Fibroblast of villous mesenchyme (primary cell): ENCODE measurements around the gene RPL10A. TPM values are rescaled to one million over a fixed set of nuclear protein-coding genes. Genes with fewer than 3 reads are reported as not detected.
A peak's percentile ranks its signal among the peaks of the same experiment; 100 is the strongest.

Experiments
- DNase-seq: peaks from one replicate; pipeline ENCODE4 v3.0.0-alpha.2; 2010; ENCODE audit warnings: low read depth
- H3K4me3 ChIP-seq: 2 replicates; pipeline ENCODE4 v1.5.1; 2011; ENCODE audit warnings: low read depth, mild to moderate bottlenecking, low read length
- total RNA-seq: library from RNA; depleted of rRNA; stranded (reverse); fragments of >200 nt; gene quantifications from 2 replicates; pipeline ENCODE4 v1.2.3, GENCODE V29; 2012
- TF ChIP-seq, protein P1 (sequence below): IDR thresholded peaks from 2 replicates; pipeline ENCODE4 v1.5.1; 2012; ENCODE audit warnings: low read depth, mild to moderate bottlenecking, low read length; ENCODE audit not compliant: insufficient read depth

RPL10A gene
- total RNA-seq, 1 donor: 1,513 TPM

DNA sequence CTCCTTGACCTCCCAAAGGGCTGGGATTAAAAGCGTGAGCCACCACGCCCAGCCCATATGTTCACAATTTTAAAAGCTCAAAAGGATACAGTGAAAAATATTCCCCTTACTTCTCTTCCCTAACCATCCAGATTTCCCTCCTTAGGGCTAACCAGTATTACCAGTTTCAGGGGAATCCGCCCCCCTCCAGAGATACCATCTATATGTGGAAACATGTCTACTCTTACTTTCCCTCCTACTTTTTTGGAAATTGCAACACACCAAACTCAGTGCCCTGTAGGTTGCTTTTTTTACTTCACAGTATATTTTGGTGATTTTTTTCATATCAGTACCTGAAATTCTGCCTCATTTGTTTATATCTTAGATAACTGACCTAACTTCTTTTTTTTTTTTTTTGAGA lies 6.9 kb upstream of the RPL10A start:
- DNase-seq: no peak
- H3K4me3 ChIP-seq: no peak overlapping the region
- TF ChIP-seq, protein P1, sequence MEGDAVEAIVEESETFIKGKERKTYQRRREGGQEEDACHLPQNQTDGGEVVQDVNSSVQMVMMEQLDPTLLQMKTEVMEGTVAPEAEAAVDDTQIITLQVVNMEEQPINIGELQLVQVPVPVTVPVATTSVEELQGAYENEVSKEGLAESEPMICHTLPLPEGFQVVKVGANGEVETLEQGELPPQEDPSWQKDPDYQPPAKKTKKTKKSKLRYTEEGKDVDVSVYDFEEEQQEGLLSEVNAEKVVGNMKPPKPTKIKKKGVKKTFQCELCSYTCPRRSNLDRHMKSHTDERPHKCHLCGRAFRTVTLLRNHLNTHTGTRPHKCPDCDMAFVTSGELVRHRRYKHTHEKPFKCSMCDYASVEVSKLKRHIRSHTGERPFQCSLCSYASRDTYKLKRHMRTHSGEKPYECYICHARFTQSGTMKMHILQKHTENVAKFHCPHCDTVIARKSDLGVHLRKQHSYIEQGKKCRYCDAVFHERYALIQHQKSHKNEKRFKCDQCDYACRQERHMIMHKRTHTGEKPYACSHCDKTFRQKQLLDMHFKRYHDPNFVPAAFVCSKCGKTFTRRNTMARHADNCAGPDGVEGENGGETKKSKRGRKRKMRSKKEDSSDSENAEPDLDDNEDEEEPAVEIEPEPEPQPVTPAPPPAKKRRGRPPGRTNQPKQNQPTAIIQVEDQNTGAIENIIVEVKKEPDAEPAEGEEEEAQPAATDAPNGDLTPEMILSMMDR: no peak

DNA sequence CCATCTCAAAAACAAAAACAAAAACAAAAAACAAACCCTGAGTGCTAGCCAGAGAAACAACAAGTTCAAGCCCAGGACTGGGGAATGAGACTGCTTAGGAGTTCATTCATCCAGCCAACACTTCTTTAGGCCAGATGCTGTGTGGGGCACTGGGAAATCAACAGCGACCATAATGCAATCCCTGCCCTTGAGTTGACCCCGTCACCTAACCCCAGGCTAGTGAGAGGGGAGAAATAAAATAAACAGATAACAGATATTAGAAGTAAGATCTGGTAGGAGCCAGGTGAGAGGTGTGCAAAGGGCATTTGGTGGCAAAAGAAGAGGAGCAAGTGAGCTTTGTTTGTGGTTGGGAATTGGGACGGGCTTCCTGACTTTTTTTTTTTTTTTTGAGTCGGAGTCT lies 4.9 kb upstream of the RPL10A start:
- DNase-seq: no peak
- no peak overlapping the region for H3K4me3 ChIP-seq
- TF ChIP-seq, protein P1: no peak

DNA sequence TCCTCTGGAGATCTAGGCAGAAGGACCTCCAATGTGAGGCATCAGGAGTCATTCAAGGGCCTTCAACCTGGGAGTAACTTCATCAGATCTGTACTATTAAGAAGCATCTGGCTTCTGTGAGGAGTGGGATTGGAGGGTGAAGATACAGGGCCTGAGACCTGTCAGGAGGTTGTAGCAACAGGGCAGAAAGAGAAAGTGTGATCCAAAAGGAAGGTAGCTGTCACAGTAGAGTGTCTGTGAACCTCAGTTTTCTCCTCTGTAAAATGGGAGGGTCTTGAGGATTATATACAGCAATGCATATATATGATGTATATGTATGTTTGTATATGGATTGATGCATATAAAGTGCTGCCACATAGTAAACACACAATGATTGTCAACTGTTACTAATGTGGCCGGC lies 2.6 kb upstream of the RPL10A start:
- TF ChIP-seq, protein P1: no peak
- no peak for DNase-seq
- H3K4me3 ChIP-seq: no peak overlapping the region

DNA sequence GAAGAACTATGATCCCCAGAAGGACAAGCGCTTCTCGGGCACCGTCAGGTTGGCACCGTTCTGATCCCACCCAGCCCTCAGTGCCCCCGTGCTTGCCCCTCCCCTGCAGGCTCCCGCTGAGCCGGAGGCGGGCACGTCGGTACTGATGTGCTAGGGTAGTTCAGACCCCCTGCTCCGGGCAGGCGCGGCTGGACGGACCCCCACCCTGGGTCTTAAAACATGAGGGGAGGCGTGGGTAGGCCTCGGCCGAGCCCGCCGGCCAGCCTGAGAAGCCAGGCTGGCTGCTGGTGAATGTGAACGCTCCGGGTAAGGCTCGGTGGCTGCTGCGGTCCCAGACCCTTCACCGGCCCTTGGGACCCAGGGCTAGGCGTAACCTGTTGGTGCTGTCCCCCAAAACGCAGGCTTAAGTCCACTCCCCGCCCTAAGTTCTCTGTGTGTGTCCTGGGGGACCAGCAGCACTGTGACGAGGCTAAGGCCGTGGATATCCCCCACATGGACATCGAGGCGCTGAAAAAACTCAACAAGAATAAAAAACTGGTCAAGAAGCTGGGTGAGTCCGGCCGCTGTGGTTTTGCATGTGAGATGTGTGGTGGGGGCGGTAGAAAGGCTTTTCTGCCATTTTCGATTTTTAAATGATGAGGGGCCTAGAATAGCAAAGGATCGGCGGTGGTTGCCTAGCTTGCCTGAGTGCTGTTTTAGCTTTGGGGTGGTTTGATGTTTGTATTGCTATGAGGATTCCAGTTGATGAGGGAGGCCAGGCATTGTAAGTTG lies 964 bp downstream of the RPL10A start:
- DNase-seq: peak; percentile 13
- TF ChIP-seq, protein P1: no peak
- H3K4me3 ChIP-seq: peak overlapping the region; percentile 81

DNA sequence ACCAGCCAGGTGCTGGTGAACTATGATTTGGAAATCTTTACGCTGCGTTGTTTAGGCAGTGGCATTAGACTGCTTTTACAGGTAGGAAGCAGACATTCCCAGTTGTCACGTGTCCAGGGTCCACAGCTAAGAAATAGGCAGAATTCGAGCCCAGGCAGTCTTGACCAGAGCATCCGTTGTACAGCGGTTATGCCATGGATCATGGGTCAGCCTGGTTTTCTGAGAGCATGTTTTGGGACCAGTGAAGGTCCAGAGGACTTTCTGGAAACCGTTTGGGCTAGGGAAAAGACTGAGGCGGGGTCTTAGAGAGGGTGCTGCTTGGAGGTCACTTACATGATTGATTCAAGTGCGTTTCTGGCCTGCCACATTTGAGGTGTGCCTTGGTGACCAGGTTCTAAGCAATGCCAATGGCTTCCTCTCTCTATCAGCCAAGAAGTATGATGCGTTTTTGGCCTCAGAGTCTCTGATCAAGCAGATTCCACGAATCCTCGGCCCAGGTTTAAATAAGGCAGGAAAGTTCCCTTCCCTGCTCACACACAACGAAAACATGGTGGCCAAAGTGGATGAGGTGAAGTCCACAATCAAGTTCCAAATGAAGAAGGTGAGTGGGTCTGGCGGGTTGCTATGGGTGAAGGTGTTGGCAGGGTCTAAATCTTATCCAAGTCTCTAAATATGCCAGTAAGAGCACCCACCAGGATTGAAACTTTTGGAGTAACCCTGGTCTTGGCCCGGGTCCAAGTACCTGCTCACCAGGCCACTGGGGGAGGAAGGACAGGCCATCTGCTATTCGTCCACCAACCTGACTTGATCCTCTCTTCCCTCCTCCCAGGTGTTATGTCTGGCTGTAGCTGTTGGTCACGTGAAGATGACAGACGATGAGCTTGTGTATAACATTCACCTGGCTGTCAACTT lies 1.8 kb downstream of the RPL10A start:
- H3K4me3 ChIP-seq: peak overlapping the region; percentile 81
- TF ChIP-seq, protein P1: no peak
- DNase-seq: peak; percentile 37

DNA sequence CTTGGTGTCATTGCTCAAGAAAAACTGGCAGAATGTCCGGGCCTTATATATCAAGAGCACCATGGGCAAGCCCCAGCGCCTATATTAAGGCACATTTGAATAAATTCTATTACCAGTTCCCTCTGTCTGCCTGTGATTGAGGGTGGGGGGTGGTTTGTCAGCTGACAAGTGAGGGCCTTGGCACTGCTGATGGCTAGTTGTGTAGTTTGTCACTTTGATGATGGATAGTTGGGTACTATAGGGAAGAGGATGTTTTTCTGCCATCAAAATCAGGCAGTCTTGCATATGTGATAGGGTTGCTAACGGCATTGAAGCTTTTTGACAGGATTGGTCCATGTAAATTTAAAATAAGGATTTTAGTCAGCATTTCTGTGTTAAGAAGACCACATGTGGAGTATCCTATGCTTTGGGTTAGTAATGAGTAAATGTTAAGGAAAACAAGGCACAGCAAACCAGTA lies 2.5 kb downstream of the RPL10A start:
- H3K4me3 ChIP-seq: peak overlapping the region; percentile 4
- DNase-seq: no peak
- TF ChIP-seq, protein P1: no peak
